HG02798 (cell line): ENCODE measurements around the gene RTN3.
"Not testable (repeated sequence)": the region's sequence is repeated elsewhere in the genome, so short reads cannot be mapped to it uniquely, and the experiment has no call there.

Source experiments
- ATAC-seq: cut with Tn5 transposase; IDR thresholded peaks from one replicate; pipeline ENCODE4 v1.9.1; 2021; ENCODE audit warnings: mild to moderate bottlenecking; ENCODE audit not compliant: unreplicated experiment, poor library complexity

RTN3 gene

GRCh38 chr11:63680834-63681320 lies 423 bp upstream of the RTN3 start:
- peak; percentile 1 for ATAC-seq

DNA sequence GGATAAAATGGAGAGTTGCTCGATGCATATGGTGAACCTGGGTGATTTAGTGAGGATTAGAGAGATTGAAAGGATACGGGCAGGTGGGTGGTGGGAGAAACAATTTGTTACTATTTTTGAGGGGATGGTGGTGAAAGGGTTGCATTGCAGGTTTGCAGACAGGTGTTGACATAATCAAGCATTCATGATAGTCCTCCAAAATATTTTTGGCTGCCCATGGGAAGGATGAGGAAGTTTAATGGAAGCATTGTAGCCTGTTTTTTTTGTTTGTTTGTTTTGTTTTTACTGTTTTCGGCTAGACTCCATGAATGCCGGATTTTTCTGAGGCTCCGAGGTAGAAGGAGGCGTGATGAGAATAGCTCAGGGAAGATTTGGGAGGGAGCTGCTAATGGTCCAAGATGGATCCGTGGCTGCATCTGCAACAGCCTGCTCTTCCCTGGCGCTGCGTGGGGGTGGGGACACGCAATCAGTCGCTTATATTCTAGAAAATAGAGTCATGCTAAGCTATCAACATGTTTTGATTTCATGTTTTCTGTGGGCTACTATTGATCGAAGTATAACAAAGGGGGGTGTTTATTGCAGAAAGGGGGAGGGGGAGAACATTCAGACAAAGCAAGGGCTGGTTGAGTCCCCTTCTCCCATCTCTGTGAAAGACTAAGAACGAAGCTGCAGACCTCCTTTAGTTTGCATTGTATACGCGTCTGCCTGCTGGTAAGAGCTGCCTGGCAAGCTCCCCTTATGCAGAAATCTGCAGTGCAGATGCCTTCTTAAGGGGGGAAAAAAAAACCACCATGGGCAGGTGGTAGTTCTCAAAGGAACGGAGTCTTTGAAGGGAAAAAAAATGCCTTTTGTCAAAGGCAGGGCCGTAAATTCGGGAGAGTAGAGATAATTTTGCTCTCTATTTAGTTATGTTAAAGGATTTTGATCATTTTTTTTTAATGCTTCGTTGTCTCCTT lies 1.0 kb downstream of the RTN3 start:
- no peak for ATAC-seq

- no peak for ATAC-seq
These were observed 2.1 kb downstream of the RTN3 start for GRCh38 chr11:63683133-63683991.

DNA sequence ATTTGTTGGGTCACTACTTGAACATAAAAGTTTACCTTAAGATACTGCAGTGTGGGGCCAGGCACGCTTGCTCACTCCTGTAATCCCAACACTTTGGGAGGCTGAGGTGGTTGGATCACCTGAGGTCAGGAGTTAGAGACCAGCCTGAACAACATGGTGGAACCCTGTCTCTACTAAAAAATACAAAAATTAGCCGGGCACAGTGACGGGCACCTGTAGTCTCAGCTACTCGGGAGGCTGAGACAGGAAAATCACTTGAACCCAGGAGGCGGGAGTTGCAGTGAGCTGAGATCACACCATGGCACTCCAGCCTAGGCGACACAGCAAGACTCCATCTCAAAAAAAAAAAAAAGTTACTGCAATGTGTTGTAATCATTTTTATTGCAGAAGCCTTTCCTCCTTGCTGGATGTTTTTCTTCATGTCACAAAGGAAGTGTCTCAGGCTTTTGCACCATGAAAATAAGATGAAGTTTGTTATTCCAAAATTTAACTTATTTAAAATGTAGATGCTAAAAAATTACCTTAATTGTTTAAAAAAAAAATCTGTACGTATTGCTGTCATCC lies 3.9 kb downstream of the RTN3 start:
- ATAC-seq = not testable (repeated sequence)

GRCh38 chr11:63686926-63687325 lies 5.6 kb downstream of the RTN3 start:
- no peak for ATAC-seq

DNA sequence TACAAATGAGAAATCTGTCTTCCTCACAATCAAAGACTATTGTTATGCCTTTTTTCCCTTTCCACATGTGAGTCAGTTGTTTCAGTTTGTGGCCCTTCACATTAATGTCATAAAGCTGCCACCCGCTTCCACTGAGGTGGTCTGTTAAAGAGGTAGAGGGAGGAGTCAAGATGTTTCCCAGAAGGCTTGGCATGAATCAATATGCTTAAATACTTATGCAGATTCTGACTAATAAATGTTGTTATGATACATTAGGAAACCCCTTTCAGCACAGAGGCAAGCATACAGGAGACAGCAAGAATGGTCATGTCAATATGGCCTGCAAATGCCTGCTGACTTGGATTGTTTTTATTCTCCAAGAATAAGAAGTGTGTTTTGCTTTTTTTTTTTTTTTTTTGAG lies 6.5 kb downstream of the RTN3 start:
- ATAC-seq = no peak

GRCh38 chr11:63694596-63694995 lies 13.3 kb downstream of the RTN3 start:
- ATAC-seq = no peak

- ATAC-seq = no peak
These were observed 17.9 kb downstream of the RTN3 start for GRCh38 chr11:63698976-63699733.

DNA sequence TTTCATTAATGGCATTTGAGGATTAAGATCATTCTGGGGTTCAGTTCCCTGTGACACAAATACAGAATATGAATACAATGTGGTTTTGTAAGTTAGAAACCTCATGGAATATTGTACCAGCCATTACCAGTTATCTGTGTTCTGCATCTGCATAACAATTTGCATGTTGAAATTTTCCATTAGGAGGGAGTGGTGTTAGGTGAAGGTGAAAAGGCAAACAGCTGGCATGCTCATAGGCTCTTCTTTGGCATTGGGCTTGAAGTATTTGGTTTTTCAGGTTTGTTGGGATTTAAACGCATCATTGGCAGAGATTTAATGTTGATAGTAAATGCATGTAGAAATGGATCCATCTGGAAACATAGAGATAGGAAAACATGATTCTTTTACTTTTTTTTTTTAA lies 18.6 kb downstream of the RTN3 start:
- no peak for ATAC-seq

- ATAC-seq = no peak
These were observed 24.2 kb downstream of the RTN3 start for GRCh38 chr11:63705526-63705925.

DNA sequence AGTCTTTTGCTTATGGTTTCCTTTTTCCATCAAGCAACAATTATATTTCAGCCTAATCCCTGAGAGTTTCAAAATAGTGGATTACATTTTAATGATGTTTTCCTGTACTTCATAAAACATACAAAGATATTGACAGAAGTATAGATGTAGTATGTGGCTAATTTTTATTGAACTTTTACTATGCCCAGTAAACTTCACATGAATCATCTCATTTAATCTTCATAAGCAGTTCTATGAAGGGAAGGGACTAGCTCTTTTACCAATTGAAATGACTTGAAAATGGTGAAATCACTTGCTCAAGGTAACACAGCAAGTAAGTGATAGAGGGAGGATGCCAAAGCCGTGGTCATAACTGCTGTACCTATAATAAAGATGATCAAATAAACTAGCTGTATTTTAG lies 27.5 kb downstream of the RTN3 start:
- ATAC-seq = no peak

- no peak for ATAC-seq
These were observed 28.1 kb downstream of the RTN3 start for GRCh38 chr11:63709336-63709884.

GRCh38 chr11:63710476-63711217 lies 29.3 kb downstream of the RTN3 start:
- ATAC-seq = no peak

DNA sequence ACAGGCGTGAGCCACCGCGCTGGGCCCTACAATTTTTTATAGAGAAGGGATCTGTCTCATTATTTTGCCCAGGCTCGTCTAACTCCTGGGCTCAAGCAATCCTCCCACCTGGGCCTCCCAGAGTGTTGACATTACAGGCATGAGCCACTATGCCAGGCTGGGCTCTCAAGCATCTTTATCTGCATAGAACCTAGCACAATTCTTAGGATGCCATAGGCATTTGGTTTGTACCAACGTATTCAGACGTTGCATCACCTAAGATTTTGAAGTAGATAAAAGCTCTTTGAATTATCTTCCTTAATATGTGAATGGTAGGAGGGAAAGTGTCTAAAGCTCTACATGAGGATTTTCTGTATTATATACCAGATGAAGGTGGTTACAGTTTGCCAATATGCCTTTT lies 30.5 kb downstream of the RTN3 start:
- no peak for ATAC-seq

DNA sequence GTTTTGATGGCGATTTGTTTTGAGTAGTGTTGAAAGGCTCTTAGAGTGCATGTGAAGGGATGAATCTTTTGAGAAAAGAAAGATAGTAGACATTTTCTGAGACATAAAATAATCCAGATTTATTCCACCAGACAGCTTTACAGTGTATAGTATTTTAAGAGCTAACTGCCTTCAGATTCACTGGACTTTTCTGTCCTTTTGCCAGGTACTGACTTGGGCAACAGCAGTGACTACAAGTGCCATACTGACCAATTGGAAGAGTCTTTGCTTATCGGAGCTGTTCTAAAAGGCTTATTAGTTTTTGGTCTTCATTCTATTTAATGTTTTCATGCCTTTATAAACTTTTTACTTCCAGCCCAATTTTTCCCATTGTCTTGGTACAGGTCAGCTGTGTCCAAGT lies 32.5 kb downstream of the RTN3 start:
- ATAC-seq = no peak

- ATAC-seq = no peak
These were observed 34.7 kb downstream of the RTN3 start for GRCh38 chr11:63716046-63716445.

- ATAC-seq = no peak
These were observed 37.7 kb downstream of the RTN3 start for GRCh38 chr11:63719001-63719400.

DNA sequence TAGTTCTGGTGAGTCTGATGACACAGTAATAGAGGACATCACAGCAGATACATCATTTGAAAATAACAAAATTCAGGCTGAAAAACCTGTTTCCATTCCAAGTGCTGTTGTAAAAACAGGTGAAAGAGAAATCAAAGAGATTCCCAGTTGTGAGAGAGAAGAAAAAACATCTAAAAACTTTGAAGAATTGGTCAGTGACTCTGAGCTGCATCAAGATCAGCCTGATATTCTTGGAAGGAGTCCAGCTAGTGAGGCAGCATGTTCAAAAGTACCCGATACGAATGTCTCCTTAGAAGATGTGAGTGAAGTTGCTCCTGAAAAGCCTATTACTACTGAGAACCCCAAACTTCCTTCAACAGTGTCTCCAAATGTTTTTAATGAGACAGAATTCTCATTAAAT lies 38.7 kb downstream of the RTN3 start:
- no peak for ATAC-seq

DNA sequence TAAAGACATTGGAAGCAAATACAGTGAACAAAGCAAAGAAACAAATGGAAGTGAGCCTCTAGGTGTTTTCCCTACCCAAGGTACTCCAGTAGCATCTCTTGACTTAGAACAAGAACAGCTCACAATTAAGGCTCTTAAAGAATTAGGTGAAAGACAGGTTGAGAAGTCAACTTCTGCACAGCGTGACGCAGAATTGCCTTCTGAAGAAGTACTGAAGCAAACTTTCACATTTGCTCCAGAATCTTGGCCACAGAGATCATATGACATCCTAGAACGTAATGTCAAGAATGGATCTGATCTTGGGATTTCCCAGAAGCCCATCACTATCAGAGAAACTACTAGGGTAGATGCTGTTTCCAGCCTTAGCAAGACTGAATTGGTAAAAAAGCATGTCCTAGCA lies 39.3 kb downstream of the RTN3 start:
- no peak for ATAC-seq
